Hematopoietic multipotent progenitor cell (in vitro differentiated cells): Measurements from ENCODE around the gene HOXD1. TPM values are rescaled to one million over a fixed set of nuclear protein-coding genes. Genes with fewer than 3 reads are reported as not detected.

Source experiments
- DNase-seq, 3 donors: peaks; one replicate each; pipeline ENCODE4 v3.0.0-alpha.2; 2011 to 2015; ENCODE audit warnings: low read depth in 2 of 3, low spot score in 2 of 3
- total RNA-seq: library from RNA; depleted of rRNA; stranded (reverse); fragments of >200 nt; gene quantifications from one replicate; pipeline ENCODE4 v1.2.3, GENCODE V29; 2012

Gene HOXD1
- total RNA-seq, 1 donor: not detected

DNA sequence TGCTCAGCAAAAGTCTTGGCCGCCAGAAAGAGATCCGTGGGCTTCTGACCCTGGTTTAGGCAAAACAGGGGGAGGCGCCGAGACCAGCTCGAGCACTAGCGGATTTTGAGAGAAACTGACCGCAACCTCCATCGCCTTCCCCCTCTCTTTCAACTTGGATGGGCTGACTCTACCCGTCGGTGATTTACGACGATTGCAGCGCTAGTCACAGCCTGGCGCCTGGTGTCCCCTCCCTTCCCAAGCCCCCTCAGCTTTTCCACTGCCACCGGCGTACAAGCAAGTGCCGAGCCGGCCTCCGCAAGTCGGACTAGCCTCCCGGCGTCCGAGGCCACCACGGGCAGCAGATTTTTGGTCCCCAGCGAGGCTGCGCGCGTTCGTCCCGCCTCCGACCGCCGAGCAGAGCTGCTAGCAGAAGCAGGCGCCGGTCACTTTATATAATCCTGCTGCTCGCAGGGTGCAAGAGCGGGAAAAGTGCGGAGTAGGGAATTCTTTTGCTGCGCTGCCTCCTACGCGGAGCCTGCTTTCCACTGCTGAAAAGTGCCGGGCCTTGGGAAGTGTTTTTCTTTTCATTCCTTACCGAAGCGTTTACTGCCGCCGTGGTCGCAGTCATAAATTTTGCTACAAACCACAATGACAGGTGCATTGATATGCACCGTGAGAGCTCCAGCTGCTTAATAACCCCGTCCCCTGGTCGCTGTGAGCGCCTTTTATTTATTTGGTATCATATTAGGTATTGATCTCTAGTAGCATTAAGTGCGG is 23.7 kb upstream of the HOXD1 start:
- no peak for DNase-seq

DNA sequence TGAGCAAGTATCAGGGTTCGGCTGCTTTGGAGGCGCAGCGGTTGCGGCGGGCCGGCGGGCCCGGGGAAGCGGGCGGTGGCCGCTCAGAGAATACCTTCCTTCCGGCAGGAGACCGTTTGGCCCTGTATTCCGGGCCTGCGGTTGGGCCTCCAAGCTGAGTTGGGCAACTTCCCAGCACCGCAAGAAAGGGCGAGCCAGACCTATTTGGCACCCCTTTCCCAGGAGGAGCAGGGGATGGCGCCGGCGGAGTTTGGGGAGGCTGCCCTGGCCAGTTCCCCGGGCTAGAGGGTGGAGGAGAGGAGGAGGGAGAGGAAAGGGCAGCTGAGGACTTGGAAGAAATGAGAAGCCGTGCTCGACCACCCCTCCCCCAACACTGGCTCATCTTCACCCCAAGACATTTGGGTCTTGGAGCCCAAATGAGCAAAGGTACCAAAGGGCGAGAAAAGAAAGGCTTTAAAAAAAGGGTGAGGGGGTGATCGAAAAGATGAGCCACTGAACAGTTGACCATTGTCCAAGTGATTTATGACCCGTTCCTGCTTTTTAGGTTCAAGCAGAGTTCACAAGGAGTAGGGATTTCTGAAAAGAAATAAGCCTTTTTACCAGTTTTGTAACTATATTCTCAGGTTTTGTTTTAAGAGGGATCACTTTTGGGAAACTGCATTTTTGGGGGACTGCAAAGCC is 23.0 kb upstream of the HOXD1 start:
- no peak for DNase-seq

DNA sequence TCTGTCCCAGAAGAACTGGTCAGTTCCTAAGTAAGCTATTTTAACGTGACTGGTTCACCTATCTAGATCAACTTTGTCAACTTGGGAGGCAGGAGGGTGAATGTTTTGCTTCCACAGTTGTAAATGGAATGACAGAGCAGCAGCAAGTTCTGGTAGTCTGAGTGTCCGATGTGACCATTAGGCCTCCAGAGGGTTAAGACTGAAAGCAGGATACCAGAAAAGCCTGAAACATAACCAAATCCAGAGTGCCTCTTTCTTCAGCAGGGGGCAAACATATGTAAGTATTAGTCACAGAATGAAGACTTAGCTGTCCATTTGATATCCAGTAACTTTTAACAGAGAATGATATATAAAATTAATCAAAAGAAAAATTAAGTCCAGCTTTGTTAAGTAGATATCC is 22.2 kb upstream of the HOXD1 start:
- DNase-seq: no peak

DNA sequence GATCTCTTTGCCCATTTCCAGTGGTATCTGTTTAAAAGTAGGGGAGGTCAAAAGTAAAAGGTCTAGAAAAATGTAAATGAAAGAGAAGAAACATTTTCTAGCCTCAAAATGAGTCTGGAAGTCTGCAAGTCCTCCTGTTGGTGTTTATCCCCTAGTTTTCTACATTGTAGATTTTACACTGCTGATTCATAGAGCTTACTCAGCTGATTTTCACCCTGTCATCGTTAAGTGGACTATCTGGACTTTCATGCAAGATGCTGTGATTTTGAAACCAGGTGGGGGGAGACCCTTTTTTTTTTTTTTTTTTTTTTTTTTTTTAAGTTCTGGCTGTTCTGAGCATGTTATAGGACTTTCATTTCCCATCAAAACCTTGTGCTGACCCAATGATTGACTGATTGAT is 21.1 kb upstream of the HOXD1 start:
- DNase-seq: no peak

DNA sequence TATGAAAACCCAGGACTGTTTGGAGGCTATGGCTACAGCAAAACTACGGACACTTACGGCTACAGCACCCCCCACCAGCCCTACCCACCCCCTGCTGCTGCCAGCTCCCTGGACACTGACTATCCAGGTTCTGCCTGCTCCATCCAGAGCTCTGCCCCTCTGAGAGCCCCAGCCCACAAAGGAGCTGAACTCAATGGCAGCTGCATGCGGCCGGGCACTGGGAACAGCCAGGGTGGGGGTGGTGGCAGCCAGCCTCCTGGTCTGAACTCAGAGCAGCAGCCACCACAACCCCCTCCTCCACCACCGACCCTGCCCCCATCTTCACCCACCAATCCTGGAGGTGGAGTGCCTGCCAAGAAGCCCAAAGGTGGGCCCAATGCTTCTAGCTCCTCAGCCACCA is 19.3 kb upstream of the HOXD1 start:
- no peak for DNase-seq

DNA sequence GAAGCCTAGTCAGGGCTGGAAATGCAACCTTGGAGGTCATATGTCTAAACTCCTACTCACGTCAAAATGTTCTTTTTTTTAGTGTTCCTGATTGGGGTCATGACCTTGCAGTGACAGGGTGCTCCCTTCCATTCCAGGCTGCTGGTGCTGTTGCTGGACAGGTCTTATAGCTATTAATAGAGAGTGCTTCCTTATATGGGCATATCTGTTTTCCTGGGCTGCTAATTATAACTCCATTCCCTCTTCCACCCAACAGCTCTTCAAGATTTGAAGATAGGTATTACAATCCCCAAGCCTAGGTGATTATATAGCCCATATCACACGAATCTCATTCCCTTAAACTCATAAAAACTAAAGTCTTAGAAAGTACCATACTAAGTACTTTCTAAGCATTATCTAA is 18.8 kb upstream of the HOXD1 start:
- no peak for DNase-seq

DNA sequence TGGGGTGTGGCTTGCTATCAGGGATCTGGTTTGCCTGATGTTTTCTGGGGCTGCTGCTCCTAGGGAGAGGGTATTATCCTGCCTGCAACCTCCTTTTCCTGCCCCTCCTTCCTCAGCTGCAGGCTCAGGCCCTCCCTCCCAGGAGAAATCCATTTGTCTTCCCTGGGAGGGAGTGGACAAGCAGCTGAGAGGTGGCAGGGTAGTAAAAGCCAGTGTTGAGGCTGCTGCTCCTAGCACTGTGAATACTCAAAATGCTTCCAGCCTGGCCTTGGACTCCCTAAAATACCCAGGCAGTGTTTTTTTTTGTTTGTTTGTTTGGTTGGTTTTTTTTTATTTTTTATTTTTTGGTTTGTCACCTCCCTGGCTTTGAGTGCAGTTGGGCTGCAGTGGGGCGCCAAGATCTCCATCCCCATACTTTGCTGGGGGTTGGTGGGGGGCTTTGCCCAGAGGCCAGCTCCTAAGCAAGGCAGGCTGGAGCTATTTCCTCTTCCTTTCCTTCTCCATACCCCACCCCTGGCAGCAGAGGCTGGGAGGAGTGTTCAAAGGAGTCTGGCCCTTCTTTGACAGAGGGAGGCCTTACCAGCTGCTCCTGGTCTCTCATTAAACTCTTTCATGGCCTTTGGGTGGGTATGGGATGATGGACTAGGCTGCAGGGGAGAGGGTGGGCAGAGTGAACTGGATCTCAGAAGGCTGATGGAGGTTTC is 17.7 kb upstream of the HOXD1 start:
- no peak for DNase-seq

DNA sequence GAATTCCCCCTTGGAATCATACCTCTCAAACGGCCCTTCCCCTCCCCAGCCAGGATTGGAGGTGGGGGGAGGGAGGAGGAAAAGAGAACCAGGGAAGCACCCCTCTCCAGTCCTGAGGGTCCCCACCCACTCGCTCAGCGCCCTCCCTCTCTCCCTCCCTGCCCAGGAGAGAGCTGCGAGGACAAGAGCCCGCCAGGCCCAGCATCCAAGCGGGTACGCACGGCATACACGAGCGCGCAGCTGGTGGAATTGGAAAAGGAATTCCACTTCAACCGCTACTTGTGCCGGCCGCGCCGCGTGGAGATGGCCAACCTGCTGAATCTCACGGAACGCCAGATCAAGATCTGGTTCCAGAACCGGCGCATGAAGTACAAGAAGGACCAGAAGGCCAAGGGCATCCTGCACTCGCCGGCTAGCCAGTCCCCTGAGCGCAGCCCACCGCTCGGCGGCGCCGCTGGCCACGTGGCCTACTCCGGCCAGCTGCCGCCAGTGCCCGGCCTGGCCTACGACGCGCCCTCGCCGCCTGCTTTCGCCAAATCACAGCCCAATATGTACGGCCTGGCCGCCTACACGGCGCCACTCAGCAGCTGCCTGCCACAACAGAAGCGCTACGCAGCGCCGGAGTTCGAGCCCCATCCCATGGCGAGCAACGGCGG is 17.0 kb upstream of the HOXD1 start:
- DNase-seq: no peak

DNA sequence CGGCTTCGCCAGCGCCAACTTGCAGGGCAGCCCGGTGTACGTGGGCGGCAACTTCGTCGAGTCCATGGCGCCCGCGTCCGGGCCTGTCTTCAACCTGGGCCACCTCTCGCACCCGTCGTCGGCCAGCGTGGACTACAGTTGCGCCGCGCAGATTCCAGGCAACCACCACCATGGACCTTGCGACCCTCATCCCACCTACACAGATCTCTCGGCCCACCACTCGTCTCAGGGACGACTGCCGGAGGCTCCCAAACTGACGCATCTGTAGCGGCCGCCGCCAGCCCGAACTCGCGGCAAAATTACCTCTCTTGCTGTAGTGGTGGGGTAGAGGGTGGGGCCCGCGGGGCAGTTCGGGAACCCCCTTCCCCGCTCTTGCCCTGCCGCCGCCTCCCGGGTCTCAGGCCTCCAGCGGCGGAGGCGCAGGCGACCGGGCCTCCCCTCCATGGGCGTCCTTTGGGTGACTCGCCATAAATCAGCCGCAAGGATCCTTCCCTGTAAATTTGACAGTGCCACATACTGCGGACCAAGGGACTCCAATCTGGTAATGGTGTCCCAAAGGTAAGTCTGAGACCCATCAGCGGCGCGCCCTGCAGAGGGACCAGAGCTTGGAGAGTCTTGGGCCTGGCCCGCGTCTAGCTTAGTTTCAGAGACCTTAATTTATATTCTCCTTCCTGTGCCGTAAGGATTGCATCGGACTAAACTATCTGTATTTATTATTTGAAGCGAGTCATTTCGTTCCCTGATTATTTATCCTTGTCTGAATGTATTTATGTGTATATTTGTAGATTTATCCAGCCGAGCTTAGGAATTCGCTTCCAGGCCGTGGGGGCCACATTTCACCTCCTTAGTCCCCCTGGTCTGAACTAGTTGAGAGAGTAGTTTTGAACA is 16.2 kb upstream of the HOXD1 start:
- DNase-seq: no peak

DNA sequence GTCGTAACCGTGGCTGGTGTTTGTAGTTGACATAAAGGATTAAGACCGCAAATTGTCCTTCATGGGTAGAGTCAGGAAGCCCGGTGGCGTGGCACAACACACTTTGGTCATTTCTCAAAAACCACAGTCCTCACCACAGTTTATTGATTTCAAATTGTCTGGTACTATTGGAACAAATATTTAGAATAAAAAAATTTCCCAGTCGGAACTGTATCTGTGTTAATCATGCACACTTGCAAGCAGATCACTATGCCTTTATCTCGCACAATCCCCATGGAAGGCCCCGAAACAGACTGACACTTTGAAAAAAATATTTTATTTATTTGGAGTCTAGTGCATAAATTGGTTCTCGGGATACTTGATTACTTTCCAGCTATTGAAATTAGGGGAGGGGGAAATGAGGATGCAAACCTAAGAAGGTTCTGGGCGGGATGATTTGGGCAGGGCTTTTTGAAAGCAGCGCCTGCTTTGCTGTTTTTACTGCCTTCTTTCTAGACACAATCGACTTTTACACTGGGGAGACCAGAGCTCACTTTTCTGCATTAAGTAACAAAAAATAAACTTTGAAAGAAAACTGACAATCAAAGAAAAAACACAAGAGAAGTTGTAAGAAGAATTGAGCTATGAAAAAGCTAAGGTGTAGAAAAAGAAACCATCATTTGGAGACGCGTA is 15.4 kb upstream of the HOXD1 start:
- DNase-seq: no peak

DNA sequence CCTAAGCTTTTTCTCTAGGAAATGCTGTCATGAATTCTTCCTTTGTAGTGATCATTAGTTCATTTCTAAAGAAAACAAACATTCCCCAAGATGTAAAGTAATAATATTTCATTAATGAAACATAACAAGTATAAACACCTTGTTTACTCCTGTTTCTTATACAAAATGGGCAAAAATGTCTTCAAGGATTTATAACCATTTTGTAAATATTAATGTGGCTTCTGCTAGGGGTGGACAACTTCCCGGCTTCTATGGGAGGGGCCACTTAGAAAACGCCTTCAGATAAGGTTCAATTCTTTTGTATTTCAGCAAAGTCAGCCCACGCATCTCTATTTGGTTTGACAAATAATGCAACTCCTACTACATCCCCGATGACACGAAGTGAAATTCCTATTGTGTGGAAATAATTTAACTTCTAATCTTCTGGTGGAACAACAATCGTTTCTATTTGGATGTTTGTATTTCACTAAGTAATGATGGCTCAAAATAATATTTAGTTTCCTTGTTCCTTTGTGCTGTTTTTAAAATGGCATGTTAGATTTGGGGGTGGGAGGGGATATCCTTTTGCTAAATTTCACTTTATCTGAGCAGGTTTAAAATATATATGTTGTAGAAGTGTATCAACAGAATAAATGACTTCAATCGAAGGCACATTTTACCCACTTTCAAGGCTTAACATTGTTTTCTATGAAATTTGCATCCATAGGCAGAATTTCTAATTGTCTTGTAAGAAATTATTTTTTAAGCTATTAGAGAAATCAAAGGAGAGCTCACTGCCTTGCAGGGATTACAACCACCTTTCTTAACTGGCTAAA is 14.7 kb upstream of the HOXD1 start:
- no peak for DNase-seq

DNA sequence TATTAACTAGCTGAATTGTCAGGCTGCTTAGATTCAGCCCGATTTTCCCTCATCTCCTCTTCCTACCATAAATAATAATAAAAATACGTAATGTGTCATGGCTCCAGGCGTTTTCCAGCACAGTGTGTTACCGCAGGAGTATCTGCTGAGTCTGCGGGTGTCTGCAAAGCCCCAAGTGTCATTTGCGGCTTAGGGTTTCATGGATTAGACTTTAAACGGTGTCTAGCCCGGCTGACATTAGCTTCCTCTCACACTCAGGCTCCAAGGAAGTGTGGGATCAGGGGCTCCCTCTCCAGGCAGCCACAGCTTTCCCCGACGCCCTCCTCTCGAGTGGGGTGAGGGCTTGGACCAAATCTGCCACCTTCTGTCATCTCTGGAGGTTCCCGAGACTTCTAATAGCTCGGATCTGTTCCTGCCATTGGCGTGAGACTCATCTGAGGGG is 14.1 kb upstream of the HOXD1 start:
- DNase-seq: no peak

DNA sequence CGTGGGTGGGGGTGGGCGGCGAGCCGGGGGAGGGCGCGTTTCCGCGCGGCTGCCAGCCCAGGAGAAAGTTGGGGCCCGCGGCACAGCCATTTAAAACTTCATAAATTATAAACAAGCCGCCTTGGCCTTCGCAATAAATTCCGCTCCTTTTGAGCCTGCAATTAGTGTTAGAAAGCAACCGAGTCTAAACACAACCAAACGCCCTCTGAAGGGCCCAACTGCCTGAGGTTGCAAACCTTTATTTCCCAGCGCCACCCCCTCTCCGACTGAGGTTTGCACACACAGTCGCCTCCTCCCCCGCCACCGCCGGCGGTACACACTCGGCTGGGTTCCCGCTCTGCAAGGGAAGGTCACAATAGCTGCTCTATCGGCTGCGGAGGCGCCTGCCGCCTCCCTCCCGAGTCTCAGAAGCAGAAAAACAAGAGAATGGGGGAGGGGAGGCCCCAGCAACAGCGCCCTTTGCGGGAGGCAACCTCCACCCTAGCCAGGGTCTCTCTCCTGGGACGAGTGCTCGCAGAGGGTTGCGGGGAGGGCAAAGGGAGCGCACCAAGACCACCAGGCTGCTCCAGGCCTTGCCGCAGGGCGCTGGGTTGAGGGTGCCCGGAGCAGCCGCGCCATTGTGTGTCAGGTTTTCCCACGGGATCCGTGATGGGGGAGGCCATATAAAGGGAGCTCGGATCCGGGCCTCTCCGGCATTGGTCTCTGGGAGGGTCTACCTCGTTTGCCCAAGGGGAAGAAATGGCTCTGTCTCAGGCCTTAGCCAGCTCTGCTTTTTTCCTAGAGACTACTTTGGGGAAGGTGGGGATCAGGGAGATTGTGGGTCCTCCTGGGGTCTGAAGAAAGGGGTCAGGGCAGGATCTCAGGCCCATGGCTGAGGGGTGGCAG is 13.4 kb upstream of the HOXD1 start:
- DNase-seq: no peak

DNA sequence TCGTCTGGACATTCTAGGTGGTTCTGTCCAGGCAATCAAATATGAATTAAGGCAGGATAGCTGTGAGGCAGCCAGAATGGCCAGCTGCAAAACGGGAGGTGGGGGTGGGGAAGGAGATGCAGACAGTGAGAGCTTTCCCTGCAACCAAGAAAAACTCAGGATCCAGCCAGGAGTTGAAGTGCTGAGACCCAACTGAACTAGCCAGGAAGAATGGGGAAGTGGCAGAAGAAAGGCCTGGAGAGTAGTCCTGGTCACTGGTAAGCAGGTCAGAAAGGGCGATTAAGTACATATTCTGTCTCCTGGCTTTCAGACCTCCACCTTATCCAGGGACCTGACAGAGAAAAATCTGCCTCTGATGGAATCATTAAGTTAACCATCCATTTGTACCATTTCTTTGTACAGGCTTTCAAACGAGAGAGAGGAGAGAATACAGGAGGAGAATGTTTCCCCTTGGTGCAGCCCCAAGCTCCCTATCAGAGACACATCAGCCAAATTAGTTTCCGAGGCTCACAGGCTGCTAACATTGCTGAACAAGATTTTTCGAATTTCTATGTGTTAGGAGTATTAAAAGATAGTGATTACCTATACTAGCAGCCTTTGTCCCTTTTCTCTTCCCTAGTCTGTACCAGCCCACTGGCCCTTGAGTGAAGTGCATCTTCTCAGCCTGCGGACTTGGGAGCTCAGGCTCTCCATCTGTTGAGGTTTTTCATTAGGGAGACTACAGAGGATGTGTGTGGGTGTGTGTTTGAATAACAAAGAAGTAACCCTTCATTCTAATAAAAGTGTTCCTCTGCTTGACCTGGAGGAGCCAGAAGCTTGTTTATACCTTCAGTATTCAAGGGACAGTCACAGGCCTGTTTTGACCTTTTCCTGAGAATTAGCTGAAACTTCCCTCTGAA is 12.5 kb upstream of the HOXD1 start:
- no peak for DNase-seq

DNA sequence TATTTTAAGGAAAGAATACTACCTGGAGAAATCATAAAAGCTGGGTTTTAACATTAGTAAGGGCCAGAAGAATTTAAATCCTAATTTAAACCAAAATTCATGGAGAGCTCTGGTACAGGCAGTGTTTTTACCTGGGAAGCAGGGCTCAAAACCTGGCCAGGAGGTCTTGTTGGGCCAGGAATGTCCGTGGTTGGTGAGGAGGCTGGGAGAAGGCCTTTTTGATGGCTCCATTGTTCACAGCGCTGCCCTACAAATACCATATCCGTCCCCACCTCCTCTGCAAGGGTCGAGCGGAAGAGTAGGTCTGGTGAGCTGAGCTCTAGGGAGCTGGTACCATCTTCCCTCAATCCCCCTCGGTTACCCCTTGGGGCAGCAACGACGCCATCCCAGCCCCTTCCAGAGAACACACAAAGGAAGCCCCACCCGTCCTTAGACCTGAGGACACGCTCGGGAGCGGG is 10.9 kb upstream of the HOXD1 start:
- DNase-seq: no peak

DNA sequence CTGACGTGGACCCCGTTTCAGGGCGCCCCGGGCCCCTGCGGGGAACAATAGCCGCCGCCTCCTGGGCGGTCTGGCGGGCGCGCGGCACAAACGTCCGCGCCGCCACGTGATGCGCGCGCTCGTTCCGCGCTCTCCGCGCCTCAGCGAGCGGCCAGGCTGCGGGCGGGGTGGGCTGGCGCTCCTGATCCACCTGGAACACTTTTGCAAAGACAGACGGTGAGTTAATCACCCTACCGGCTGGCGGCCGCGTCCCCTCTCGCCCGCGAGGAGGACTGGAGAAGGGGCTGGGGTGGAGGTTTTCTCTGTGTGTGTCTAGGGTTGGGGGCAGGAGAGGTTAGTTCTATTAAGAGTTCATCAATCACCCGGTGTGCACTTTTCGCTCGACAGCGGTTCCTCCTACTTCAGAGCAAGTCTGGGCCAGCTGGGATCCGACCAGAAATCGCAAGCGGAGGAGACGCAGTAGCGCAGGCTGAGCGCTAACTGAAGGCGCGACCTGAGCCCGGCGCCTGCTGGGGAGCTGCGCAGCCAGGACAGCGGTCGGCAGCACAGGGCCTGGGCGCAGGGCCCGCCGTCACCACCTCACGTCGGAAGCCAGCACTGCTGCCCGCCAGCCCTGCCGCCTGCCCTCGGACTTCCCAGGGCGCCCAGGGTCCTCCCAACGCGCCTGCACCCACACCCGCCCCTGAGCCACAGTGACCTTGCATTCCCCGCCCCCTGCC is 10.3 kb upstream of the HOXD1 start:
- DNase-seq: peak in 1 of 3 donors; percentile 48
